Fibroblast of mammary gland (primary cell): ENCODE data around the gene PTRHD1.
A peak's percentile ranks its signal among the peaks of the same experiment; 100 is the strongest.

Experiments
- DNase-seq: peaks from one replicate; pipeline ENCODE4 v3.0.0-alpha.2; 2010; ENCODE audit warnings: low read depth
- H3K4me3 ChIP-seq: 2 replicates; pipeline ENCODE4 v1.5.1; 2011; ENCODE audit warnings: low read depth, mild to moderate bottlenecking, low read length, moderate library complexity; ENCODE audit not compliant: control insufficient read depth
- TF ChIP-seq, protein P1 (sequence below): conservative IDR thresholded peaks from 2 replicates; pipeline ENCODE4 v1.5.1; 2011; ENCODE audit warnings: low read depth, low read length, inconsistent platforms; ENCODE audit not compliant: control insufficient read depth, insufficient read depth

PTRHD1 gene, protein sequence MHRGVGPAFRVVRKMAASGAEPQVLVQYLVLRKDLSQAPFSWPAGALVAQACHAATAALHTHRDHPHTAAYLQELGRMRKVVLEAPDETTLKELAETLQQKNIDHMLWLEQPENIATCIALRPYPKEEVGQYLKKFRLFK

DNA sequence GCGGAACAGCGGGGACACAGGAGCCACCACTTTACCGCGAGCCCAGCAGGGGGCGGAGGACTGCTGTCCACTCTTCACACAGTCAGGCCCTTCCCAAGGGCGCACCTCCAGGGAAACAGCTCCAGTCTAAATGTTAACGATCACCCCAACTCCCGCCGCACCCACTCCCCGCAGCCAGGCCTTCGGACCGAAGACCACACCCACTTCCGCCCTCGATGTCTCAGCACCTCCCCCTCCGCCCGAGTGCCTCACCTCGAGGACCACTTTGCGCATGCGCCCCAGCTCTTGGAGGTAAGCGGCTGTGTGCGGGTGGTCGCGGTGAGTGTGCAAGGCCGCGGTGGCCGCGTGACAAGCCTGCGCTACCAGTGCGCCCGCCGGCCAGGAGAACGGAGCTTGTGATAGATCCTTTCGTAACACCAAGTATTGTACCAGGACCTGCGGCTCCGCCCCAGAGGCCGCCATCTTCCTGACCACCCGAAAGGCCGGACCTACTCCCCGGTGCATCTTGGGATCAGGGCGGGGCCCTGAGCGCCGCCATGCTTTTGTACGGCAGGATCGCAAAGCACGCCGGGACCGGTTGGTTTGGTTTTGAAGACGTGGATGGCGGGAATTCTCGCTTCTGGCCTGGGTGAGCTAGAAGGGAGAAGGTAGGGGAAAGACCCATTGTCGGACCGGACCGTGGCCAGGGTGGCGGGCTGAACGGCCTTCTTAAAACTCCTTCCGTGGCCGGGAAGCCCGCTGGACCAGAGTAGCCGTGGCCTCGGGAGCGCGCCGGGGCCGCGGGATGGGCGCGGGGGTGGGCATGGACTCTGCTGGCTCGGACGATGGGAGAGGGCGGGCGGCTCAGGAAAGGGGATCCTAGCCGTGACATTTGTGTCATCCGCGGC, at the start of gene PTRHD1, which contains the start of gene CENPO:
PTRHD1 (minus strand) TSS at position 518 of the 887 bp plus-strand sequence; CDS start at position 504, 14 bp downstream.
CENPO (plus strand) TSS at position 552 of the 887 bp plus-strand sequence. CDS start 495 bp downstream, outside the sequence.
- peak within 1 kb of the TSS; percentile 79 for H3K4me3 ChIP-seq
- TF ChIP-seq, protein P1, sequence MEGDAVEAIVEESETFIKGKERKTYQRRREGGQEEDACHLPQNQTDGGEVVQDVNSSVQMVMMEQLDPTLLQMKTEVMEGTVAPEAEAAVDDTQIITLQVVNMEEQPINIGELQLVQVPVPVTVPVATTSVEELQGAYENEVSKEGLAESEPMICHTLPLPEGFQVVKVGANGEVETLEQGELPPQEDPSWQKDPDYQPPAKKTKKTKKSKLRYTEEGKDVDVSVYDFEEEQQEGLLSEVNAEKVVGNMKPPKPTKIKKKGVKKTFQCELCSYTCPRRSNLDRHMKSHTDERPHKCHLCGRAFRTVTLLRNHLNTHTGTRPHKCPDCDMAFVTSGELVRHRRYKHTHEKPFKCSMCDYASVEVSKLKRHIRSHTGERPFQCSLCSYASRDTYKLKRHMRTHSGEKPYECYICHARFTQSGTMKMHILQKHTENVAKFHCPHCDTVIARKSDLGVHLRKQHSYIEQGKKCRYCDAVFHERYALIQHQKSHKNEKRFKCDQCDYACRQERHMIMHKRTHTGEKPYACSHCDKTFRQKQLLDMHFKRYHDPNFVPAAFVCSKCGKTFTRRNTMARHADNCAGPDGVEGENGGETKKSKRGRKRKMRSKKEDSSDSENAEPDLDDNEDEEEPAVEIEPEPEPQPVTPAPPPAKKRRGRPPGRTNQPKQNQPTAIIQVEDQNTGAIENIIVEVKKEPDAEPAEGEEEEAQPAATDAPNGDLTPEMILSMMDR: peak; percentile 65
- peak; percentile 94 for DNase-seq

DNA sequence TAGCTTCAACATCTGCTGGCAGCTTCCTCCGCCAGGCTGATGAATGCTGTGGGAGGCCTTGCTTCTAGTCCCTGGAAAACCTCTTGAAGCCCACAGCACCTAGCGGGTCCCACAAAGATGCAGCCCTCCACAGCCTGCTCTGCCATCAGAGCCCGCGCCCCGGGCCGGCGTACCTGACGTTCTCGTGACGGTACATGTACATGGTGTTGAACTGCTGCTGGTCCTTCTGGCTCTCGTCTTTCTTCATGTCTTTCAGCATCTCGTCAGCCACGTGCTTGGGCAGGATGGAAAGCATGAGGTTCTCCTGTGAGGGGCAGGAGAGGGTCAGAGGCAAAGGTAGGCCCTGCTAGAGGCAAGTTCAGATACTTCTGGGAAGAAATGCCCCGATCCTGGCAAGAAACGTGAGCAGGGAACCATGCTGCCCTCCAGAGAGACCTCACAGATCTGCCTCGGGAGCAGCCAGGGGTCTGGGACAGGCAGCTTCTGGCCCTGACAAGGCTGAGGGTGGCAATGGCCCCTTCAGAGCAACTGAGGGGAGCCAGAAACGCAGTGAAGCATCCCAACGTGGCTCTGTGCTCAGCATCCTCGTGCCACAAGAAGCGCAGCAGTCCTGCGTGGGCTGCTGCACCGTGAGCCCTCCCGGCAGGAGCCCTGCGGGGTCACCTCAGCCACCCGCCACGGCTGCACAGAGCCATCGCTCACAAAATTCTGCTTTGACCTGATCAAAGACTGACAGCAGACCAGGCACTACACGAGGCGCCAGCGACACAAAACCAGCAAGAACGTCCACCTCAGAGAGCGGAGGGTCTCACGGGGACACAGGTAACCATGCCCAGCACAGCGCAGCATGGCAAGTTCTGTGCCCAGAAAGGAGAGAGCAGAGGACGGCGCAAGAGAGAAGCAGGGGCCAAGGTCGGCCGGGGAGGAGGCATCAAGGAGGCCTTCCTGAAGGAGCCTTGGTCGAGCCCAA, 49.2 kb upstream of the PTRHD1 start:
- no peak for DNase-seq
- H3K4me3 ChIP-seq: no peak overlapping the region
- TF ChIP-seq, protein P1: no peak

DNA sequence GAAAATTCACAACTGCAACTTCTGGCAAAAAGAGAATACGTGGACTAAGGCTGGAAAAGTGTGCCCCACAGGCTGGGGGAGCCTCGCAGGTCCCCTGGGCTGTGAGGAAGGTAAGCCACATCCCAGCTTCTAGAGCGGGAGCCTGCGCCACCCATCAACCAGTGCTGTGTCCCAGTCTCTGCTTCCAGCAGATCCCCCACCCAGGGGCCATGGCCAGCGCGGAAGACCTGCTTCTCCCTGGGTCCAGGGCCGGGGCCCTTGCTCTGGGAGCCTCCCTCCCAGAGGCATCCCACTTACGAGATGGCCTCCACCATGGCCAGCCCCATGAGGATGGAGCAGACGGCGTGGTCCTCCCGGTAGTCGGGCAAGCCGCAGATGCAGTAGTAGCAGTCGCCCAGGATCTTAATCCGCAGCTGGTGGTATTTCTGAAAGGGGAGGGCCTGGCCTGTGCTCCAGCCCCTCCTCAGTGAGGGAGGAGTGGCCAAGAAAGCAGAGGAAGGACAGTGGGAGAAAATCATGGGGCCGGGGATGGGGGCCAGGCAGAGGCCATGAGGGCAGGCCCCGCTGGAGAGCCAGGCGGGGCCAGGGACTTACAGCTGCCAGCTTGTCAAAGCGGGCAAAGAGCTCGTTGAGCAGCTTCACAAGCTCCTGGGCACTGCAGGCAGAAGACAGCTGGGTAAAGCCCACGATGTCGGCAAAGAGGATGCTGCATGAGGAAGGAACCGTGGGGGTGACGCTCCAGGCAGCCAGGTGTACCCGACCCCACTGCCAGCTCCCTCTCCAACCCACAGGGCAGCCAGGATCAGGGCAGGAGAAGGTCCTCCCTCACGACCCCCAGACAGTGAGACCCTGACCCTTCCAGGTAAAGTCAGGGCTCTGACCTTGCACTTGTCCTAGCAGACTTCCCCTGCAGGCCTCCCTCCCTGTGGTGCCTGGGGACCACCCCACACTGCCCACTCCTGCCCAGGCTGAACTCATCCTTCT, 48.1 kb upstream of the PTRHD1 start:
- H3K4me3 ChIP-seq: no peak overlapping the region
- DNase-seq: no peak
- TF ChIP-seq, protein P1: no peak

DNA sequence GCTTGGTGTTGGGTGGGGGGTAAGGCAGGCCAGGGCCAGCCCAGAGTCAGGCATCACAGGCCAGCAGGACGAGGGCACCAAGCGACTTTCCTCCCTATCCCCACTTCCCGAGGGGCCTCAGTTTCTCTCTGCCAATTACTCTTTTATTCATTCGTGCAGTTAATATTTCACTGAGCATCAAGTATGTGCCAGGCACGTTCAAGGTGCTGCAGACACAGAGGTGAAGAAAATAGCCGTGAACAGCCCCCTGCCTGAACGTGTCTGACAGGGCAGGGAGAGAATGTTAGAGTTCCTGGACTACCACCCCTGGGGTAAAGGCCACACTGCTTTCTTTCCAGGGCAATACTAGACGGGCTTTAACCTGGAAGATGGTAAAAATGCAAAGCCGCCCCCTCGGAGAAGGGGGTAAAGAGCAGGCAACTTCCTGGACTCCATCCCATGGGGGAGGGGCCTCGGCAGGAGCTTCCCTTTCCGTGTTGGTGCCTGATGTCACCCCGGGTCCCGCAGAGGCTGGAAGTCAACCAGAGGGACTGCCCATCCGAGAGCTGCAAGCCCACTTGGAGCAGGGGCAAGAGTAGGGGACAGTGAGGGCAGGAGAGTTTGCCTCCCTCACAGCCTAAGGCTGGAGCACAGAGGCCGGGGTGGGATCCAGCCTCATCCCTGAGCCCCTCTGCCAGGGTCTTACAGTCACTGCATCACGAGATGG, 47.1 kb upstream of the PTRHD1 start:
- TF ChIP-seq, protein P1: no peak
- no peak overlapping the region for H3K4me3 ChIP-seq
- DNase-seq: no peak

DNA sequence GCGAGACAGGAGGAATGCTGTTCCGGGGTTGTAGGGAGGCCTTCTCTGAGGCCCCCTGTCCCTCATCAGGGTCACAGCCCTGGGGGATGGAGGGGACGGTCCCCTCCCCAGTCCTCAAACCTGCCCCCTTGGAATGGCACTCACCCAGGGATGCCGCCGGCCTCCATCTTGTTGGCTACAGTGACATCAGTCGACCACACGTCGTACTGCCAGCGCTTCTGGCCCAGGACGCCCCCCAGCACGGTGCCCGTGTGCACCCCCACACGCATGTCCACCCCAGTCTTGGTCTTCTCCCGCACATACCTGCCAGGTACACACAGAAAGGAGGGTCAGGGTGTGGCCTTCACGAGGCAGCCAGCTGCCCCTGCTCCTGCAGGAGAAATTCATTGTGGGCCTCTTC, 46.5 kb upstream of the PTRHD1 start:
- no peak overlapping the region for H3K4me3 ChIP-seq
- TF ChIP-seq, protein P1: no peak
- no peak for DNase-seq
